Measurements from ENCODE around the gene SUSD6. TPM values are rescaled to one million over a fixed set of nuclear protein-coding genes. Genes with fewer than 3 reads are reported as not detected.

Gene SUSD6
- total RNA-seq, 1 donor from 2014 or later = 20.8 TPM

GRCh38 chr14:69676723-69677122, 65.3 kb downstream of the SUSD6 start:
- intact Hi-C loops (cut with DNase I) = no loop called here
- ATAC-seq (ENCODE audit: poor library complexity) (no peak), DNase-seq (no peak)

DNA sequence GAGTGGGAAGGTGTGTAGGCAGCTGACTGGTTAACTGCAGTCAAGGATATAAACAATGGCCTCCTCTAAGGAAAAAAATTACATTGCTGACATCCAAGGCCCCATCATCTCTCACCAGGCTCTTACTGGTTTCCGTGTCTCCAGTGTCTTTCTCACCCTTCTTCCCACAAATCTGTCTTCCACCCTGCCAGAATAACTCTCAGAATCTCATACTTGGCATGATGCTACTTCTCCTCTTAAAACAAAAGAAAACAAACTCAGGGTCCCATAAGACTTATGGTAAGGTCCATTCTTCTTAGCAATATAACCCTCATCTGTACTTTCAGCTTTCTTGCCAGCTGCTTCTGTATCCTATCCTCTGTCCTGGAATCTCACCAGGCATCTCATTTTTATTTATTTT, 68.9 kb downstream of the SUSD6 start:
- DNase-seq = no peak
- intact Hi-C loops (cut with DNase I) = no loop called here
- no peak for ATAC-seq (ENCODE audit: poor library complexity)

DNA sequence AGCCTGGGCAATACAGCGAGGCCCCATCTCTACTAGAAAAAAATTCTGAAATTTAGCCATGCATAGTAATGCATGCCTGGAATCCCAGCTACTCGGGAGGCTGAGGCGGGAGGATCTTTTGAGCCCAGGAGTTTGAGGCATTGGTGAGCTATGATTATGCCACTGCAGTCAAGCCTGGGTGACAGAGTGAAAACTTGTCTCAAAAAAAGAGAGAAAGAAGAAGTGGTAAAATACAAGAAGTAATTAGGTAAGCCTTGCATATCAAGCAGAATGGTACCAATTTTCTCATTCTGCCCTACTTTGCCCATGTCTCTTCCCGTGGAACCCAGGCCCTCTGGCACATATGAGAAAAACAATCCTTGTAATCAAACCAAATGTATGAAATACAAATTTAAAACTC, 70.7 kb downstream of the SUSD6 start:
- intact Hi-C loops (cut with DNase I) = no loop called here
- ATAC-seq (ENCODE audit: poor library complexity) = no peak
- DNase-seq = no peak

GRCh38 chr14:69682621-69683263, 71.3 kb downstream of the SUSD6 start:
- ATAC-seq (ENCODE audit: poor library complexity) = no peak
- intact Hi-C loops (cut with DNase I) = no loop called here

GRCh38 chr14:69683971-69684370, 72.6 kb downstream of the SUSD6 start:
- no peak for DNase-seq
- no peak for ATAC-seq (ENCODE audit: poor library complexity)
- intact Hi-C loops (cut with DNase I) = no loop called here

More at GRCh38 chr14:69682621-69683263, 71.3 kb downstream of the SUSD6 start:
- DNase-seq = no peak

DNA sequence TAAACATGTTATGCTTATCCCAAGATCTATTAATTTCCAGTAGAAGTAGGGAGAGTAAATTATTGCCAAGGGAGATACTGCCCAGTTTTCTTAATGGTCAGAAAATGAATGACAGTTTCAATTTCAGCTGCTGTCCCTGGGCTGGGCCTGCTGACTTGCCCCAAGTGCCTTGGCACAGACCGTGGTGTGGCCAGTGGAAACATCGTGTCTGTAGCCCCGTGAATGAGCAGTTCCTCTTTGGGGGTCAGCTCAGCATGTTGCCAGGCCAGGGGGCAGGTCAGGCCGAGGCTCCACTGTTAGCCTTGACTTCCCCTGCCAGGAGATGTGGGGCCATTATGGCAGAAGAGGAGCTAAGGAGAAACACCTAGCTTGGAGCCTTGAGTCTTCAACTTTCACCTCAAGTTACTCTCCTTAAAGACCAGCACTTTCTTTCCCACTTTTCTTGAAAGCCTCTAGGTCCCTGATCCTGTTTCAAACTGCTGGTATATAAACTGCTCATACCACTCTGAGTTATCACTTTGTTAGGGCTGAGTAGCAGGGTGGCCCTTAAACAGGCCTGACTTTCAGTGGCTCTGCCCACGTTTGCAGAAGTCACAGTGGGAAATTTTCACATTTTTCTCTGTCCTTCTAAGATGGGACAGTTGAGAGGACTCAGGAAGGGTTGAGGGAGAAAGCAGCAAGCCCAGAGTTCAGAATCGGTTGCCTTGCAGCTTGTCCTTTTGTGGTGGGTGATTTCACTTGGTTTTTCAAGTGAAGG, 73.2 kb downstream of the SUSD6 start:
- no peak for ATAC-seq (ENCODE audit: poor library complexity)
- no peak for DNase-seq

DNA sequence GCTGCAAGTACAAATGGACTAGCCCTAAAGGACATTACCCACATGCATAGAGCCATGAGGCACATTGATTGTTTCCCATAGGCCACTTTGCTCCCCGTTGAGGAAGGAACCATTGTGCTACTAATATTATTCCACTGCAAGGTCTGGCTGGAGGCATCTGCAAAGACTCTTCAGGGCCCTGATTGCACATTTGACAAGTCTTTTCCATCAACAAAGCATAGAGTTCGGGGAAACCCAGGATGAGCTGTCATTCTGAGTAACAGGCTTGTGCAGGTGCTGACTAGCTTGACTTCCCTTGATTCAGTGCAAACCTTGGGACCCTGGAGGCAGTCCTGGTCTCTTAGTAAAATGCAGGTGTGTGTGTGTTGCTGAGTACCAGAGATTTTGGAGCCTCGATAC, 73.8 kb downstream of the SUSD6 start:
- ATAC-seq (ENCODE audit: poor library complexity) = no peak
- intact Hi-C loops (cut with DNase I) = no loop called here
- DNase-seq = no peak

More for the DNA sequence above, 73.2 kb downstream of the SUSD6 start:
- intact Hi-C loops (cut with DNase I) = no loop called here

DNA sequence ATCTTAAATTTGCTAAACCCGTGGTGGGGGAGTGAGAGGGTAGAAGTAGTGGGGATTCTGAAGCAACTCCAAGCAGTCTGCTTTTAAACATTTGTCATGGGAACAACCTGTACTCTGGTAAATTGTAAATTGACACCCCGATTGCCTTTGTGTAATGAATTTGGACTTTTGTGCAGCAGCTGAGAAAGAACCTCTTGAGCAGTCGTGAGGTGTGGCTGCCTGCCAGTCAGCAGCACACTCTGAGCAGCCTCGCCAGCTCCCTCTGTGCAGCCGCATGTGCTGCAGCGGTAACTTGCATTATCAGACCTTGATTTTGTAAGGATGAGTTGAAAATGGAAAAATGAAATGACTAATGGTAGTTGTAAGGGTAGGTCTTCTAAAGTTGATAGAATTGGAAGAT, 74.3 kb downstream of the SUSD6 start:
- ATAC-seq (ENCODE audit: poor library complexity) = peak; percentile 89
- peak; percentile 84 for DNase-seq
- intact Hi-C loops (cut with DNase I) = no loop called here

GRCh38 chr14:69687606-69688298, 76.4 kb downstream of the SUSD6 start:
- ATAC-seq (ENCODE audit: poor library complexity) (no peak), DNase-seq (no peak)
- intact Hi-C loops (cut with DNase I) = no loop called here

- no peak for DNase-seq
- intact Hi-C loops (cut with DNase I) = no loop called here
- no peak for ATAC-seq (ENCODE audit: poor library complexity)
Measured at GRCh38 chr14:69688299-69688649, 76.9 kb downstream of the SUSD6 start.

GRCh38 chr14:69690042-69690441, 78.6 kb downstream of the SUSD6 start:
- ATAC-seq (ENCODE audit: poor library complexity) = no peak
- intact Hi-C loops (cut with DNase I) = no loop called here
- DNase-seq = no peak

- intact Hi-C loops (cut with DNase I) = no loop called here
- ATAC-seq (ENCODE audit: poor library complexity) (no peak), DNase-seq (no peak)
Measured at GRCh38 chr14:69692594-69692993, 81.2 kb downstream of the SUSD6 start.

GRCh38 chr14:69693145-69693544, 81.7 kb downstream of the SUSD6 start:
- DNase-seq (peak; percentile 66), ATAC-seq (ENCODE audit: poor library complexity) (peak; percentile 45)
- intact Hi-C loops (cut with DNase I) = no loop called here

GRCh38 chr14:69693801-69694729, 82.7 kb downstream of the SUSD6 start:
- ATAC-seq (ENCODE audit: poor library complexity) (peak; percentile 27), DNase-seq (no peak)
- intact Hi-C loops (cut with DNase I) = no loop called here

DNA sequence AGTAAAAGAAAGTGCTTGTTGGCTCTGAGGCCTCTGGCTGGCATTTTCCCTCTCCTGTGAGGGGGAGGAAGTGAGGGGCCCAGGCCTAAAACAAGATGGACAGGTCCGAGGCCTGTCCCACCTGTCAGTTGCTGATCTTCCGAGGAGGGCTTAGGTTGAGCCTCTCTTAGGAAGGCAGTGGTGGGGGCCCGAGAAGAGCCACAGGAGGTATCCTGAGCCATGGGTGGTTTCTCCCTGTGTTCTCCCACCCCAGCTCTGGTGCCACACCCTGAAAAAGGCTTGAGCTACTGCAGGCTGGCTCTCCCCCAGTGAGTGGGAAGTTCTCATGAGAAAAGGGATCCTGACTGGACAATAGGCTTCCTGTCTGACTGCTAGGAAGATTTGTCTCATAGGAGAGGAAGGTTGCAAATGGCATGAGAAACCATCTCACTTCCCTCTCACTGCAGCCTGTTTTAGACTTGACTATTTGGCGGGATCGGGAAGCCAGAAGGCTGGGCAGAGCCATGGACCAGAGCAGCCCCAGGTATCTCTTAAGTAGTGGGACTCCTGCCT, 83.4 kb downstream of the SUSD6 start:
- ATAC-seq (ENCODE audit: poor library complexity) (peak; percentile 50), DNase-seq (no peak)
- intact Hi-C loops (cut with DNase I) = no loop called here

- ATAC-seq (ENCODE audit: poor library complexity) = peak; percentile 34
- peak; percentile 53 for DNase-seq
- intact Hi-C loops (cut with DNase I) = no loop called here
Measured at GRCh38 chr14:69695322-69696203, 84.2 kb downstream of the SUSD6 start.

DNA sequence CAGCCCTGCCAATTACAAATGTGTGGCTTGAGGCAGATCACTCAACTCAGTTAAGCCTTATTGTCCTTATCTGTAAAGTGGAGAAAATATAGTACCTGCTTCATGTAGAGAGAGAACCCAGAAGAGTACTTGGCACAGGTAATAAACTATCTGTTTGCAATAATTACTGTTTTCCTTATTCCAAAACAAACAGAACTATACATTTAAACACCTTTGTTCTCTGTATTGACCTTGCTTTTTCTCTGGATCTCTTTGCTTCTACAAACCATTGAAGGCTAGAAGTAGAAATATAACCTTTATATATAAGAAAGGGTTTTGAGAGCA, 84.8 kb downstream of the SUSD6 start:
- ATAC-seq (ENCODE audit: poor library complexity) = no peak
- intact Hi-C loops (cut with DNase I) = no loop called here
- no peak for DNase-seq

Data from Right ventricle myocardium superior (tissue), 1 donor.